ENCODE measurements around the gene CORO2B.

The CORO2B gene

GRCh38 chr15:68612979-68613740, 34.4 kb downstream of the CORO2B start:
- TF ChIP-seq, protein P1, sequence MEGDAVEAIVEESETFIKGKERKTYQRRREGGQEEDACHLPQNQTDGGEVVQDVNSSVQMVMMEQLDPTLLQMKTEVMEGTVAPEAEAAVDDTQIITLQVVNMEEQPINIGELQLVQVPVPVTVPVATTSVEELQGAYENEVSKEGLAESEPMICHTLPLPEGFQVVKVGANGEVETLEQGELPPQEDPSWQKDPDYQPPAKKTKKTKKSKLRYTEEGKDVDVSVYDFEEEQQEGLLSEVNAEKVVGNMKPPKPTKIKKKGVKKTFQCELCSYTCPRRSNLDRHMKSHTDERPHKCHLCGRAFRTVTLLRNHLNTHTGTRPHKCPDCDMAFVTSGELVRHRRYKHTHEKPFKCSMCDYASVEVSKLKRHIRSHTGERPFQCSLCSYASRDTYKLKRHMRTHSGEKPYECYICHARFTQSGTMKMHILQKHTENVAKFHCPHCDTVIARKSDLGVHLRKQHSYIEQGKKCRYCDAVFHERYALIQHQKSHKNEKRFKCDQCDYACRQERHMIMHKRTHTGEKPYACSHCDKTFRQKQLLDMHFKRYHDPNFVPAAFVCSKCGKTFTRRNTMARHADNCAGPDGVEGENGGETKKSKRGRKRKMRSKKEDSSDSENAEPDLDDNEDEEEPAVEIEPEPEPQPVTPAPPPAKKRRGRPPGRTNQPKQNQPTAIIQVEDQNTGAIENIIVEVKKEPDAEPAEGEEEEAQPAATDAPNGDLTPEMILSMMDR (IDR thresholded peaks at IDR 0.05; ENCODE audit: insufficient read depth, low read length, poor library complexity, severe bottlenecking) = no peak
- TF ChIP-seq EZH2phosphoT487 (conservative IDR thresholded peaks at IDR 0.05; ENCODE audit: low read length) = no peak
- H3K27me3 ChIP-seq (ENCODE audit: low read length) = no peaks in the 10 kb centered on the region
- H3K9me3 ChIP-seq (ENCODE audit: insufficient read depth, low read length) = no peaks in the 10 kb centered on the region
- no peaks in the 10 kb centered on the region for H3K79me2 ChIP-seq (ENCODE audit: insufficient read depth, low read length)
- no peak overlapping the region for H3K9ac ChIP-seq (ENCODE audit: low read length)
- no peaks in the 10 kb centered on the region for H3K9me2 ChIP-seq (replicated peaks; ENCODE audit: insufficient read depth, low read length)
- H3F3A ChIP-seq (ENCODE audit: insufficient read depth) = no peaks in the 10 kb centered on the region
- no peak overlapping the region for H3K27ac ChIP-seq (ENCODE audit: low read depth, low read length)
- no peak overlapping the region for H3K4me2 ChIP-seq (ENCODE audit: low read depth, low read length, poor library complexity, severe bottlenecking)
- no peak overlapping the region for H3K4me3 ChIP-seq (ENCODE audit: insufficient read depth, low read length, poor library complexity, severe bottlenecking)
- no peaks in the 10 kb centered on the region for H3K36me3 ChIP-seq (ENCODE audit: low read length)
- H2AFZ ChIP-seq (ENCODE audit: low read depth, low read length, severe bottlenecking) = no peak overlapping the region
- no peaks in the 10 kb centered on the region for H4K20me1 ChIP-seq (ENCODE audit: low read depth, low read length)

GRCh38 chr15:68614286-68615035, 35.7 kb downstream of the CORO2B start:
- TF ChIP-seq, protein P1 (IDR thresholded peaks at IDR 0.05; ENCODE audit: insufficient read depth, low read length, poor library complexity, severe bottlenecking) = no peak
- TF ChIP-seq EZH2phosphoT487 (conservative IDR thresholded peaks at IDR 0.05; ENCODE audit: low read length) = no peak
- Histone ChIP-seq H3K9ac (ENCODE audit: low read length) (no peak overlapping the region), H3K27ac (ENCODE audit: low read depth, low read length) (no peak overlapping the region), H3K27me3 (ENCODE audit: low read length) (no peaks in the 10 kb centered on the region), H3K4me2 (ENCODE audit: low read depth, low read length, poor library complexity, severe bottlenecking) (no peak overlapping the region), H3K9me2 (replicated peaks; ENCODE audit: insufficient read depth, low read length) (no peaks in the 10 kb centered on the region), H4K20me1 (ENCODE audit: low read depth, low read length) (no peaks in the 10 kb centered on the region), H3K4me3 (ENCODE audit: insufficient read depth, low read length, poor library complexity, severe bottlenecking) (no peak overlapping the region), H3K79me2 (ENCODE audit: insufficient read depth, low read length) (no peaks in the 10 kb centered on the region), H2AFZ (ENCODE audit: low read depth, low read length, severe bottlenecking) (no peak overlapping the region), H3F3A (ENCODE audit: insufficient read depth) (no peaks in the 10 kb centered on the region), H3K36me3 (ENCODE audit: low read length) (no peaks in the 10 kb centered on the region), H3K9me3 (ENCODE audit: insufficient read depth, low read length) (no peaks in the 10 kb centered on the region)

- no peak for TF ChIP-seq EZH2phosphoT487 (conservative IDR thresholded peaks at IDR 0.05; ENCODE audit: low read length)
- TF ChIP-seq, protein P1 (IDR thresholded peaks at IDR 0.05; ENCODE audit: insufficient read depth, low read length, poor library complexity, severe bottlenecking) = no peak
- no peak overlapping the region for H2AFZ ChIP-seq (ENCODE audit: low read depth, low read length, severe bottlenecking)
- no peak overlapping the region for H3K4me2 ChIP-seq (ENCODE audit: low read depth, low read length, poor library complexity, severe bottlenecking)
Observed at GRCh38 chr15:68615301-68615700, 36.5 kb downstream of the CORO2B start.

More at GRCh38 chr15:68615301-68615700, 36.5 kb downstream of the CORO2B start:
- no peaks in the 10 kb centered on the region for H3K79me2 ChIP-seq (ENCODE audit: insufficient read depth, low read length)
- no peaks in the 10 kb centered on the region for H4K20me1 ChIP-seq (ENCODE audit: low read depth, low read length)
- no peak overlapping the region for H3K27ac ChIP-seq (ENCODE audit: low read depth, low read length)
- no peaks in the 10 kb centered on the region for H3K9me3 ChIP-seq (ENCODE audit: insufficient read depth, low read length)
- H3K9me2 ChIP-seq (replicated peaks; ENCODE audit: insufficient read depth, low read length) = no peaks in the 10 kb centered on the region
- no peak overlapping the region for H3K4me3 ChIP-seq (ENCODE audit: insufficient read depth, low read length, poor library complexity, severe bottlenecking)
- H3F3A ChIP-seq (ENCODE audit: insufficient read depth) = no peaks in the 10 kb centered on the region
- H3K36me3 ChIP-seq (ENCODE audit: low read length) = no peaks in the 10 kb centered on the region
- H3K27me3 ChIP-seq (ENCODE audit: low read length) = no peaks in the 10 kb centered on the region
- H3K9ac ChIP-seq (ENCODE audit: low read length) = no peak overlapping the region
